MM.1S (cell line): Measurements from ENCODE around the gene ZNF175.

Source experiments
- CTCF ChIP-seq: fragments of 300-600 bp; sonication (generic); IDR thresholded peaks from 2 replicates; pipeline ENCODE4 v1.5.1; 2016; ENCODE audit warnings: antibody characterized with exemption, low read length, mixed read lengths
- EZH2phosphoT487 ChIP-seq: fragments of 300-600 bp; sonication (generic); IDR thresholded peaks from 2 replicates; pipeline ENCODE4 v1.6.1; 2018; ENCODE audit warnings: antibody characterized with exemption, low read length

GRCh38 chr19:51587264-51588191, 16.4 kb downstream of the ZNF175 start:
- no peak for TF ChIP-seq CTCF
- no peak for TF ChIP-seq EZH2phosphoT487
